Left kidney (tissue), 2 donors: ENCODE measurements around the gene HADH. TPM values are rescaled to one million over a fixed set of nuclear protein-coding genes. Genes with fewer than 3 reads are reported as not detected.
"Not testable (repeated sequence)": the region's sequence is repeated elsewhere in the genome, so short reads cannot be mapped to it uniquely, and the experiment has no call there.

Experiments used
- DNase-seq: peaks from one replicate; pipeline ENCODE4 v3.0.0-alpha.2; 2013
- polyA plus RNA-seq: library from polyadenylated mRNA; unstranded; fragments of 120-200 nt; gene quantifications from one replicate; pipeline ENCODE4 v1.2.1, GENCODE V29; 2013; ENCODE audit not compliant: insufficient read length

HADH gene
- polyA plus RNA-seq, 1 donor, result 107 TPM

DNA sequence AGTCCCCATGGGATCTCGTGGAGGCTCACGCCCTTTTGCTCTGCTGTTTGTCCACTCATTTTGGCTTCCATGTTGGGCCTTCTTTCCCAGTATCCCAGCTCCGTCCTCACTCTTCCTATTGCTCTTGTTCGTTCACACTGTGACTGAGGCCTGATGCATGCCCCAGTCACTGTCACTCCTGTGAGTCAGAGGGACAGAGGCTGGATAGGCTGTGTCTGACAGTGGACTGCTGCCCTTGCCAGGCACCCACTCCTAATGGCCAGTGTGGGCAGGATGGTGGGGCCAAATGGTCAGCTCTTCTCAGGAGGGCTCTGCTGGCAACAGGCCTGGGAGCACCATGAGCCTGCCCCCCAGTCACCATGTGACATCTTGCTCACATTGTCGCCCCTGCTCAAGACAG is 40.0 kb downstream of the HADH start:
- no peak for DNase-seq

DNA sequence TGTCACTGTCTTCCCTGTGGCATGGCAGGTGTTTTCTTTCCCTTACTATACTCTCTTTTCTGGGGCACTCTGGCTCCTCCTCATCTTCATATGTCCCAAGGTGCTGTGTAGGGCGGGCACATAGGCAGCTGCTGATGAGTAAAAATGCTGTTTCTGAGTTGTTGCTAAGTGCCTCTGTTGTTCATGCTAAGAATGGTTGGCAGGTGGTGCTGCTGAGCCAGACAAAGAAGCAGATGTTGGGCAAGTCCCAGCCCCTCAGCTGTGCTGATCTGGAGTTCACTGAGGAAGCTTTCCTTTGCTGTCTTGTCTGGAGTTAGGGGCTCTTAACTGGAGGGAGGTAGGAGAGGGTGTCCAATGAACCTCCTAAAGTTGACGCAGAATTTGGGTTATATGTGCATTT is 40.6 kb downstream of the HADH start:
- DNase-seq, result no peak

DNA sequence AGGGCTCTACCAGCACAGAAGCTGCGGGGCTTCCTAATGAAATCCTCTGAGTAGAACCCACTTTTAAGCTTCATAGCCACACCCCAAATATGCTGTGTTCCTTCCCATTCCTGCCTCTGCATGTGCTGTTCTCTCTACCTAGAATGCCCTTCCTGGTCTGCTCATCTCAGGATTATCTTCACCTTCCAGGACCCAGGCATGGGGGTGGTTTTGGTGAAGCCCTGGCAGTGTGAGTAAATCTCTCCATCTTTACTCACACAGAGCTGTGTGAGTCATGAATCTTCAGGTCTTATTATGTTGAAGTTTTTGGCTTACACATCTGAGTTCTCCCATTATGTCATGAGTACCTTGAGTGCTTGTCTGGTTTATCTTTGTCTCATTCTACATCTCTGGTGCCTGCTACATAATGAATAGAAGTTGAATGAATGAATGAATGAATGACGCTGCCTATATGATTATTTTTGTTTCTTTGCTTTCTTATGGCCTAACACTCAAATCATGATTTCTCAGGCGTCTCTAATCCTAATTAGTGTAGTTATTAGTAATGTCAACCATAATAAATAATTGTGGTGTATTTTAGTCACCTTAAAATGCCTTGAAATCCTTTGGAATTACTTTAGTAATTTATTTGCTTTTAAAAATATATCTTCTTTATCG is 41.9 kb downstream of the HADH start:
- no peak for DNase-seq

DNA sequence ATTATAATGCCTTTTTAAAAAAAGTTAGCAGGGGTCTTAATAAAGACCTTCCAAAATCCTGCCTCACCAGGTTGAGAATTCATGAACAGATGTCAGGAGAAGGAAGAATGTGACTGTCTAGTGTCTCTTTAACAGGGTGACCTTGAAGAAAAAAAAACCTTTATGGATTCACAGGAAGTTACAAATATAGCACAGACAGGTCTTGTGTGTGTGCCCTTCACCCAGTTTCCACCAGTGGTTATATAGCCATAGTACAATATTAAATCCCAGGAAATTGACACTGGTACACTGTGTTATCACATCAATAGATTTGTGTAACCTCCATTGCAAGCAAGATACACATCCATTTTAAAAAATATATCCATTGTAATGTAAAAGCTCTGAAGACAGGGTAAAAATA is 43.7 kb downstream of the HADH start:
- no peak for DNase-seq

DNA sequence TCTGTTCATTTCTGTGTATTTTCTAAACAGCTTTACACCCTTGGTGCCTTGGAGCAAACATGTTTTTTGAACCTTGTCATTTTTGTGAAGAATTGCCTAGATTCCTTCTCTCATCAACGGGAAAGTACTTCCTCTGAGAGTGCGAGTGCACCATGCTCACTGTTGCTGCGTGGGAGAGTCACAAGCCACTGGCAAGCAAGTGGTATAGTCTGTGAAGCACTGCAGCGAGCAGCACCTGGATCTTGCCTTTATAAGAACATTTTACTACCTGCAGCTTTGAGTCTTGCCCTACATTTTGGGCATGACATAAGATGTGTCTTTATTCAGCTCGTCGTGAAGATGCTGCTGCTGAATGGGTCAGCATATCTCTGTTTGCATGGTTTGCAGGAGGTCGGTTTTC is 44.9 kb downstream of the HADH start:
- no peak for DNase-seq

DNA sequence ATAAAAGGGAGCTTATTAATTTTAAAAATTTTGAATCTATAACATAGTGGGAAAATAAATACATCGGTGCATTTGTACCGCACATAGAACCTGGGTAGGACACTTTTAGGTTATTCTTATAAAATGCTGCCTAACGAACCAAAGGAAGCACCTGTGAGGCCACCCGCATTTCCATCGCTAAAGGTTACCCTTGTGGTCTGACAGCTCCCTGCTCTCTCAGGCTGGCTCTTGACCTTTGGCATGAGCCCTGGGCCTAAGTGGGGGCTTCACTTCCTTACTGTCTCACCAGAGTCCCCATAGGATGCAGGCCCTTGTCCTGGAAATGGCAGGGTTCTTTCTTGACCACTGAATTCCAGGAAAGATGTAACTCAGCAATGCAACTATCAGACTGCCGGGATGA is 46.0 kb downstream of the HADH start:
- no peak for DNase-seq

GRCh38 chr4:108036213-108036612 is 46.5 kb downstream of the HADH start:
- DNase-seq, result no peak

DNA sequence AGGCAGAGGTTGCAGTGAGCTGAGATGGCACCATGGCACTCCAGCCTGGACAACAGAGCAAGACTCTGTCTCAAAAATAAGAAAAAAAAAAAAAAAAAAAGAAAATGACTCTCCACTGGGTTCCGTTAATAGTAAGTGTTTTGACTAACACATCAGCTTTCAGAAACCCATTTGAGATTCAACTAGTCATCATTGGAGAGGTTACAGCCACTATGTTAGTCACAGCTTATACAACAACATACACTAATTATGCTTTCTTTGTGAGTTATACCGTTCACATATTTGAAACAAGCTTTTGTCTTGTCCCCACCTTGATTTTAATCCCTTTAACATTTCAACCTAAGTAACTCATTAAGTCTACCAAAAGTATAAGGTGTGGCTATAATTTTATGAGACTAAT is 48.2 kb downstream of the HADH start:
- DNase-seq, result no peak

DNA sequence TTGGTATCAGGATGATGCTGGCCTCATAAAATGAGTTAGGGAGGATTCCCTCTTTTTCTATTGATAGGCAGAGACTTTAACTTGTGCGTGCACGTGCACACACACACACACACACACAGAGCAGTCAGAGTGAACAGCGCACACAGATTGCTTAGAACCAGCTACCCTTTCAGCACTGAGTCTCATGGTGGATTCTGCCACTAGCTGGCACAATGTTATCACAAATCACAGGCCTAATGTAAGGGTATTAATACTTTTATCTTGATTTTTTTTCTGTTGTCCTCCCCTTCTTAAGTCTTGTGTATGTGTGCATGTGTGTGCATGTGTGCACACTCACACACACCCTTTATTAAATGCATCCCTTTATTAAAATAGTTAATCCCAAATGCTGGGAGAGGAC is 53.2 kb downstream of the HADH start:
- DNase-seq, result no peak

DNA sequence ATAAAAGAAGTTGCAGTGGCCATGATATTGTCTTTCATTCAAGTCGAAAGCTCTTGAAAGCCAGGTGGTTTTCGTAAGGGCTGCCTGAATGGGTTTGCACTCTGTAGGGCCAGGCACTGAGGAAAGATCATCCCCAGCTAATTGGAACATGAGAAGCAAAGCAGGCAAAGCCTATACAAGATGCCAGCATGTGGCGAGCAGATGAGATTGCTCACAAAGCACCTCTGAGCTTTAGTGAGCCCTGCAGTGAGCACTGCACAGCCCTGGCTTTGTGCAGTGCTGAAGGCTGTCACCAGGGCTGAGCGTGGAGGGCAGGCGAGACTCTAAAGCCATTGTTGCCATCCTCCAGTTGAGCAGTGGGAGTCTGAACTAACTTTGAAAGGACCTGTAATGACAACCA is 53.8 kb downstream of the HADH start:
- no peak for DNase-seq

- DNase-seq, result no peak
Observed at GRCh38 chr4:108044951-108045686, 55.4 kb downstream of the HADH start.

DNA sequence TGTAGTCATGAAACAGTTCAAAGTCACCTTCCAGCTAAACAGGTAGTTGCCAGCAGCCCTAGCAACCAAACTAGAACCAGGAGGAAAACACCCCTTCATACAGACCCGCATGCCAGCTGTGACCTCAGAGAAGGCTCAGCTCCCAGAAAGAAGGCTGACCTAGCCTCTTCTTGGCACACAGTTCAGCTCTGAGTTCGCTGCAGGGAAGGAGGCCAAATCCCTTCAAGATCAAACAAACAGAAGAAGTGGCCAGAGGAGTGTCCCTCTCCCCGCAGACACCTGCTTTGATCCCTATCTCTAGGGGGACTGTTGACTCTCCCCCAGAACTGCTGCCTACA is 56.0 kb downstream of the HADH start:
- no peak for DNase-seq

DNA sequence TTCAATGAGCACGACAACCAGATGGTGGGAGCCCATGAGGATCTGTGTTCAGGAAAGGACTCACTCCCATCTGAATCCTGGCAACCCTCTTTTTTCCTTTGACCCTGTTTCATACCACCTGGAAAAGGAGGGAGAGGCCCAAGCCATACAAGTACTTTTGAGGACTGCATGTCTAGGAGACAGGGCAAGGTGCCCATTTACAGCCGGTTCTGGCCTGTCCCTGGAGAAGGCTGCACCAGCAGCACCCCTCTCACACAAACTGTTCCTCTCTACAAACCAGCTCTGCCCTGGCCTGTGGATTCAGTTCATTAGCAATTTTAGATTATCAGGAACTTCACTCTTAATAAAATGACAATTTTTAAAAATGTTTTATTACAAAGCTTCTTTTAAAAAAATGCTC is 57.5 kb downstream of the HADH start:
- DNase-seq, result no peak

DNA sequence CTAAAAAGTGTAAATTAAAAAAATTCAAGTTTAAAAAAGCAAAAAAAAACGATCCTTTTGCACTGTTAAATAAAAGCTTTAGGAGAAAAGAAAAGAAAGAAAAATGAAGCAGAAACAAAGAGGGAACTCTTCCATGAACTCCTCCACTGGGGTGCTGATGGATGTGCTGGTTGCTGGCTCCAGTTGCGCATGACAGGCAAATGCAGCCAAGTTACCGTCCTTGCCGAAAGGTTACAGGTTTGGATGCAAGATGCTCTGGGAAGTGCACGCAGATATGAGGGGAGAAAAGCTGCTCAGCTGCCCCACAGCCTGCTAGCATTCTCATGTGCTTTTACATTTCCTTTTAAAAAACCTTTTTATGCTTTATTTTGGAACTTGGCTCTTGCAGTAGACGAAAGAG is 58.5 kb downstream of the HADH start:
- DNase-seq, result no peak

- DNase-seq, result no peak
Observed at GRCh38 chr4:108048997-108049396, 59.3 kb downstream of the HADH start.

DNA sequence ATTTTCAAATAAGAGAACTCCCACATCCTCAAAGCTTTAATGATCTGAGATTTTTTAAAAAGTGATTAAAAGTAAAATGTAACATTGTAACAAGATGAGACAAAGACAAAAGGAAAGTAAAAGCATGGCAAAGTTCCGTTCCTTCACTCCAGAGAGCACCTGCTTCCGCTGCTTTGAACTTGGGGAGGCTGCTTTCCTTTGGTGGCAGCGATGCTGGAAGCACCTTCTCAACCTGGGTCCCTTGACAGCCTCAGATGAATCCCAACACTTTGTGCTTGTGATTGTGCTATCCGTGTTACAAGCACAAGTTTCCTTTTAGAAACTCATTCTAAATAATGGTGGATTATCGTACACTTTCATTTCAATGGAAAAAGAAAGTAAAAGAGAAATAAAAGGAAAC is 59.7 kb downstream of the HADH start:
- DNase-seq, result no peak

DNA sequence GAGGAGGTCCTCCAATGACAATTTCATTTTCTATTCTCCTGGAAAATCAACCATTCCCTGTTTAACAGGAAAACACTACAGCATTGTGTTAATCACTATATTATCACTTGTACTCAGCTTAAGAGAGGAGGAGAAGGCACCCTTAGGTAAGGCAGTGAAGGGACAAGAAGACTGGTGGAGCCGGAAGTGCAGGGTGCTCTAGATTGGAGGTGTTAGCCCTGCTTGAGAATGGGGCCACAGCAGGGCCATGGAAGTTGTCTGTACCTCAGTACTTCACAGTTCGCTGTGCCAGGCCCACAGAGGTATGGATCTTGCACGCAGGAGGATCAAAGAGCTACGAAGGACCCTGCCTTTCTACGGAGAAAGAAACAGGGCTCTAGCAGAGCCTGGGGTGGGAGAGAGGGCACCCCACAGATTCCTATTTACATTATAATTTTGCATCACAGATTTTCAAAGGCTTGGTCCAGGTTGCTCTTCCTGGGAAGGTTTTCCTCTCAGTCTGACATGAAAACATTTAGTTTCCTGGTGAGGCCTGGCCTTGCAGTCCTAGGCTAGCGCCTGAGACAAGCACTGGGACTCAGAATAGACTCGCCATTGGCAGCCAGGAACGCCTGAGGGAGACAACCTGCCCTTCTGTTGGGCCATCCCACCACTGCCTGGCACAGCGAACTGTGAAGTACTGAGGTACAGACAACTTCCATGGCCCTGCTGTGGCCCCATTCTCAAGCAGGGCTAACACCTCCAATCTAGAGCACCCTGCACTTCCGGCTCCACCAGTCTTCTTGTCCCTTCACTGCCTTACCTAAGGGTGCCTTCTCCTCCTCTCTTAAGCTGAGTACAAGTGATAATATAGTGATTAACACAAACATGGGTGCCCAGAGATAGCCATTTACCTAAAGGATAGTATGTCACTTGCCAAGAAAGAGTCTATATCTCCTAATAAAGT is 60.8 kb downstream of the HADH start:
- not testable (repeated sequence) for DNase-seq

DNA sequence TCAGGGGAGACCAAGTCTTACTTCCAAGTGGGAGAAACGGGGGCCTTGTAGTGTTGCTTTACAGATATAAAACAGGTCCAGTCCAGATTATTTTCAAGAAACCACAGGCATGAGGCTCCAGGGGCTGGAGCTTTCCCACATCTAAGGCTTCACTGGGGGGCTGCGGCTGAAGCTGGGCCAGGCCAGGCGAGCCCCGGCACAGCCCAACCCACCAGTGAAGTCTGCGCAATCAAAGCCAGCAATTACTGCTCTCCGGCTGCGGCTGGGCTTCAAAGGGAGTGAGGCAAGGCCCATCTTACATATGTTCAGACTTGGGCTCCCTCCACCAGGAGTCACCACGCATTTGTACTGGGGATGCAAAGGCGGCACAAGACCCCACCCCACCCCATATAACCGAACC is 61.7 kb downstream of the HADH start:
- no peak for DNase-seq

DNA sequence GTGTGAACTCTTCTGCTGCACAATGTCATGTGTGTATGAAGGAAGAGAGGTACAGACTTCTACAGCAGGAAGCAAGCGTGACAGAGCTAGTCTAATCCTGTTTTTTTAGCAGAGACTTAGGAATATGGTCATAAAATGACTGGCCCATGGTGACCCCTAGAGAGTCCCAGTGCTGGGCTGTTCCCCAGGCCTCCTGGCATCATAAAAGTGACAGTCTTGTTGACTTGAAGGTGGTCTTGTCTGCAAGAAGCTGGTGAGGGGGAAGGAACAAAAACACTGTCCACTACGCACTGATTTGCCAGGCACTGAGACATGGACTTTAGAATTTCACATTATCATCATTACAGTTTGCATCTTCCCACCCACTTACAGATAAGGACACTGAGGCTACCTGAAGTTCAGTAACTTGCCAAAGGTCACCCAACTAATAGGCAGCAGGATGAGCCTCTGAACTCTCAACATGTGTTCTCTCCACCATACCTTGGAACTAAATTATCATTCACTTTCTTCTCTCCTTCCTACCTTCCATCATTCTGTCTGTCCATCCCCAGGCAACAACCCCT is 63.0 kb downstream of the HADH start:
- DNase-seq, result no peak

- DNase-seq, result no peak
Observed at GRCh38 chr4:108053251-108053711, 63.6 kb downstream of the HADH start.

DNA sequence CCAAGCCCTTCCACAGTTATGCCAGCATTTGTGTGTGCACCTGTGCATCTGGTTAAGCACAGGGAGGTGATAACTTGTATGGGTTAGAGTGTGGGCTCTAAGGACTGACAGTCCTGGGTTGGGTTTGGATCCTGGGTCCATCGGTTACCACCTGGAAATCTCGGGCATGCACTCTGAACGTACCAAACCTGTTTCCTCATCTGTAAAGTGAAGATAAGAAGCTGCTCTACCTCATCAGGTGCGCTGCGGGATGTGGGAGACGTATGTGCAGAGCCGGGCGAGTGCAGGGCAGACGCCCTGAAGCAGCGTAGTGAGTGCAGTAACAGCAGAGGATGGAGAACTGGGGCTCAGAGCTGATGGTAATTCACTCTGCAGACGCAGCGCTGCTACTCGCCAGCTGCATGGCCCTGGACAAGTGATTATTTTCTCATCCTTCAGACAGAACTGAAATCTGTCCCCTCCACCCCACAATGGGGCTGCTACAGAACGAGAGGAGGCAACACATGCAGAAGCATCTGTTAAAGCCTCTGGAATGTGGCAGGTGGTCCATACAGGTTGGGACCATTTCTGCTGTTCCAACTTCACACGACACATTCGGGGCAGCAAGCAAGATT is 64.4 kb downstream of the HADH start:
- no peak for DNase-seq

- DNase-seq, result no peak
Observed at GRCh38 chr4:108055787-108056186, 66.1 kb downstream of the HADH start.
